ENCODE data around the gene KCNK13.

DNA sequence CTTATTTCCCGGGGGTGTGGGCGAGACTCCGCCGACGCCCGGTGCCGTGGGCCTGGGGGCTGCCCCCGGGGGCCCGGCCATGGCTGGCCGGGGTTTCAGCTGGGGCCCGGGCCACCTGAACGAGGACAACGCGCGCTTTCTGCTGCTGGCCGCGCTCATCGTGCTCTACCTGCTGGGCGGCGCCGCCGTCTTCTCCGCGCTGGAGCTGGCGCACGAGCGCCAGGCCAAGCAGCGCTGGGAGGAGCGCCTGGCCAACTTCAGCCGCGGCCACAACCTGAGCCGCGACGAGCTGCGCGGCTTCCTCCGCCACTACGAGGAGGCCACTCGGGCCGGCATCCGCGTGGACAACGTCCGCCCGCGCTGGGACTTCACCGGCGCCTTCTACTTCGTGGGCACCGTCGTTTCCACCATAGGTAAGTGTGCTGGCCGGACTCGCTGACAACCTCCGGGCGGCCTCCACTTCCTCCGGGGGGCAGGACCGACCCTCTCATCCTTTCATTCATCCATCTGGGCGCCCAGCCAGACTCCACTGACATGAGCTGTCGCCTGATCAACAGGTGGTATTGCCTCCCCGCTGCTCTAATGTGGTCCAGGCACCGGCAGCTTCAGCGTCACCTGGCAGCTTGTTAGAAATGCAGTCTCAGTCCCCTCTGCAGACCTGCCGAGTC is 467 bp downstream of the KCNK13 start:
- TF ChIP-seq EZH2 (IDR thresholded peaks at IDR 0.05; ENCODE audit: insufficient read depth, poor library complexity, severe bottlenecking) (no peak), EZH2phosphoT487 (IDR thresholded peaks at IDR 0.05; ENCODE audit: insufficient read depth, low read depth) (no peak)
